NCI-H128 (cell line): ENCODE results near the gene PRXL2A.
"Not testable (repeated sequence)": the region's sequence is repeated elsewhere in the genome, so short reads cannot be mapped to it uniquely, and the experiment has no call there.

Experiments used
- DNase-seq: peaks from one replicate; lab custom pipeline; 2025; ENCODE audit not compliant: unreplicated experiment; lab: John Stamatoyannopoulos, UW

The PRXL2A gene

DNA sequence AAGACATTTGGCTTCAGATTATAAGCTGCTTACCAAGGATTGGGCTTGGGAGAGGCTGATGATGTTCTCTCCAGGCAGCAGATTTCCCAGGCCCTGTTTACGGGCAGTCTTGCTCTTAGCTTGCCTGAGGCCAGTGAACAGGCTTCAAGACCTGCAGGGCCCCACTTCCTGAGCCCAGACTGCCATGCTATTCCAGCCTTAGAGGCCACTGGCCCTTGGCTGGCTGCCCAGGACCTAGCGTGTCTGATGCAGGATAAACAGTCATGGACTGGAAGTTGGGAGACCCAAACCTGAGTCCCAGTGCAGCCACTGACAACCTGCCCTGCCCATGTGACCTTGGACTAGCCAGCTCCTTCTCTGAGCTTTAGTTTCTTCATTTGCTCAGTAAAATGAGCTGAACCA, 2.9 kb downstream of the PRXL2A start:
- no peak for DNase-seq

DNA sequence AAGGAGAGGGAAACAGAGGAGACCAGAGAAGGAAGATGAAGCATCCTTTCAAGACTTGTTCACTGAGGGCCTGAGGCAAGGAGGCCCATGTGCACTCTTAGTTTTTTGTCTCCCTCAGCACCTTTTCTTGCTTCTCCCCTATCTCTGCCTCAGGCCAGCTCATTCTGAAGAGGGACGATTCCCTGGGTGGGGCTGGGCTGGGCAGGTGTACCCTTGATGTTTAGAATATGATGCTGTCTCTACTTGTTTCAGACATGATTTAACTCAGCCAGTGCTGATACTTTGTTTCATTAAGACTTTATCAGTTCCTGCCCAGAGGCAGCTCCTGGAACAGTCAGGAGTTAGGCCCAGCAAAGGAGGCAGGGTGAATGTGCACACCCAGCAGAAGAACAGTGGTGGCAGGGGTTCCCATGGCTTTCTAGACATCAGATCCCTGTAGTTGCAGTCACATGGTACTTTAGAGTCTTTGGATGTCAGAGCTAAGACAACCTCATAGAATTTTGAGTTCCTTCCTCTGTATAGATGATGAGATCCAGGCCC, 3.4 kb downstream of the PRXL2A start:
- DNase-seq: no peak

DNA sequence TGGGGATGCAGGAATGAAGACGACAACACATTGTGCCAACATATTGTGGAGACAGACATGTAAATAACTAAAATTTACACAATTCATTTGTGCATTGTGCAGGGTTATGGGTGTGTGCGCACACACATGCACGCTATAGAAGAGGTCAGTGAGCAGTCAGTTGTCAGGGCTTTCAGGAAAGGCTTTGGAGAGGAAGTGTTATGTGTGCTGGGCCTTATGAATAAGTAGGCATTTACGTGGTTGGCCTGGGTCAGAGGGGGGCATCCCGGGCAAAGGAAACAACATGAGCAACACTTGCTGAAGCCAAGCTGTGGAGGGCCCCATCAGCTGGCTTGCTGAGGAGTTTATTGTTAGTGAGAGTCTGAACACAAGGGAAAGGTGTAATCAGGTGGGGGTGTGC, 4.1 kb downstream of the PRXL2A start:
- no peak for DNase-seq

DNA sequence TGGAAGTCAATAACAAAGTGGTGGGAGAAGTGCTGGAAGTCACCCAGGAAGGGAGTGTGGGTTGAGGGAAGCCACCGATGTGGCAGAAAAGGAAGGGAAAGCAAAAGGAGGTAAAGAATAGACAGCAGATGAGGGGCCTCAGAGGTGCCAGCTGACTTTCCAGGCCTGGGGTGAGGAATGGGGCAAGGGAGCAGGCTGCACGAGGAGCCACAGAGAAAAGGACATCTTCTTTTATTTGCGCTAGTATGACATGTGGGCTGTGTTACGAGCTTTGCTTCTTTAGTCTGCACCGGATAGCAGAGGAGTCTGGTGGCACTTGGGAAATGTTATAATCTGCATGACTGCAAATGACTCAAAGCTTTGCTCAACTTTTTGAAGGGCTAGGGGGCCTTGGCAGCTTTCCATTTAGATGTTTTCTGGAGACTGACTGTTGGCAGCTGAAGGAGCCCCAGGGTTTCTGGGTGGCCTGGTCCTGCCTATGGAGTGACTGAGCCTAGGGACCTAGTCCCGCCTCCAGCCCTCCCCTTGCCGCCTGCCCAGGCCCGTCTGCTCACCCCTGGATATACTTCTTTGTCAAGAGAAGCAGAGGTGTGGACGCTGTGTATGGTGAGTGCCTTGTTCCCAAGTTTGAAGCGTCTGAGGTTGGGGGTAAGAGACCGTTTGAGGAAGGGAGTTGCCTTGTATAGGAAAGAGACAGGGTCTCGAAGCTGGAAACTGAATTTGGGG, 5.1 kb downstream of the PRXL2A start:
- no peak for DNase-seq

DNA sequence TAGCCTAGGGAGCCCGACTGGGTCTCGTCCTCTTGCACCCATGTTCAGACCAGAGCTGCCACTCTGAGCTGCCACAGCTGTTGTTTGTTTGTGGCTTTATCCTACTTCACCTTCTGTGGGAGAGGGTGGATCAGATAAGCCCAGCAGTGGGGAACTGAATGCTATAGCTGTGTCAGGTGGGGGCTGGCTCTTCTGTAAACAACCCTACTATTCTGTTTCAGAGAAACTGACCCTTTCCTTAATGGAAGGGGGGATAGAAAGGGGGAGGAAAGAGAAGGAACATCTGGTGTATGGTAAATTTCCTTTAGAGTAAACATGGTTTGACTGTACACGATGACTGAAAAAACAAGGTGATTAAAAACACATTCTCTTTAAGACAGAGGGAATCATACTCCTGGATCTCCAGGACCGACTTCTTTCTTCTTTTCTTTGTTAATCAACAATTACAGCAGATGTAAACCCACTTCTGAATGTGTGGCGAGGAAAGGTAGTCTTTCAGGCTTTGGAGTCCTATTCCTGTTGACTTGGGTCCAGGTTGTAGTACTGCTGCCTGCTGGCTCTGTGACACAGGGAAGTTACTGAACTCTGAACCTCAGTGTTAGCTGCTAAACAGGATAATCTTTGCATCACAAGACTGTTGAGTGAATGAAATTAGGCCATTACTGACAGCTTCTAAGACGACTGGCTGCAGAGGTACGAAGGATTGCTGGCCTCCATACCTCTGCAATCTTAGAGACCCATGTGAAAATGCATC, 6.0 kb downstream of the PRXL2A start:
- no peak for DNase-seq

DNA sequence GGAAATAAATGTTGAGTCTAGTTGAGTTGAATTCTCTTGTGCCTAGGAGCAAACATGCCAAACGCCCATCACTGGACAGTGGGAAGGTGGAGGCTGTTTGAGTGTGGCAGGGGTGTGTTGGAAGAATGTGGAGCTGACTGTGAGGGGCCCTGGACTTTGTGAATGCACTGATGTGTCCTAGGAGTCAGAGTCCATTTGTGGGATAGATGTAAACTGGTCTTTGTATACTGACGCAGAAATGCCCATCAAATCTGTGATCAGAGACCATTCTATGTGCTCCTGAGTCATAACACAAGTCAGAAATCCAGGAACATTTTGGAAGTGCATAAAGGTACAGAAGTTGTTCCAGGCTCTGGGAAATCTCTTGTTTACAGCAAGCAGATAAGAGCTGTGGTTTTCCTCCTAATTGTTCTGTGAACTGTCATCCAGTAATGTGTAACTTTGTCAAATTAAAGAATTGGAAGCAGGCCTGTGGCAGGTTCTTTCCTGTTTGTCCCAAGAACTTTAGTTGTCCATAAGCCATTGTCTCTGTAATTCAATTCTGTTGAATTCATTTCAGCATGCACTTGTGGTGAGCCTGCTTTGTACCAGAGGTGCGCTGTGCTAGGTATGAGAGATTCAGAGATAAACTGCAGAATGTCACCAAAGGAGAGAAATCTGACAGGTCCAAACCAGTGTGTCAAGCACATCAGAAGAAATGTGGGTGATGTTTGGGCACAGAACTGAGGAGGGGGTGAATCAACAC, 7.6 kb downstream of the PRXL2A start:
- no peak for DNase-seq

DNA sequence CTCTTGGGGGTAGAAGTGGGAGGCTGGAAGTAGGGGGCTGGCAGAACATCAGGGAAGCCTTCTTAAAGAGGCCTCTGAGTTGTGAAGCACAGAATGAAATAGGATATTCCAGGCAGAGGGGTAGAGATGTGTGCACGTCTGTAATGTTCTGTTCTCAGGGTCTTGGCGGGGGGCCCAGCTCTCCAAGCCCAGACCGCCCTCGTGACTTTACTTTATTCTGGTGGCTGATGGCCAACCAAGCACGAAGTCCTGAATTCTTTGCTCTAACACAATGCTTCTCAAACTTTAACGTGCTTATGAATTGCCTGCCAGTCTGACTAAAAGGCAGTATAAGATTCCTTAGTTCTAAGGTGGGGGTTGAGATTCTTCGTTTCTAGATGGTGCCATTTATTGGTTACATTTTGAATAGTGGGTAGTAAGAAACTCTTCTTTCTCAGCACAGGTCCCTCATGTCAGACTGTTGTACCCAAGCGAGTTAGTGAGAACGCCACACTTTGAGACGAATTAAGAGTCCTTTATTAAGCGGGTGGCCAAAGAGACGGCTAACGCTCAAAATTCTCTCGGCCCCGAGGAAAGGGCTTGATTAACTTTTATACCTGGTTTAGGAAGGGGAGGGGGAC, 8.2 kb downstream of the PRXL2A start:
- no peak for DNase-seq

DNA sequence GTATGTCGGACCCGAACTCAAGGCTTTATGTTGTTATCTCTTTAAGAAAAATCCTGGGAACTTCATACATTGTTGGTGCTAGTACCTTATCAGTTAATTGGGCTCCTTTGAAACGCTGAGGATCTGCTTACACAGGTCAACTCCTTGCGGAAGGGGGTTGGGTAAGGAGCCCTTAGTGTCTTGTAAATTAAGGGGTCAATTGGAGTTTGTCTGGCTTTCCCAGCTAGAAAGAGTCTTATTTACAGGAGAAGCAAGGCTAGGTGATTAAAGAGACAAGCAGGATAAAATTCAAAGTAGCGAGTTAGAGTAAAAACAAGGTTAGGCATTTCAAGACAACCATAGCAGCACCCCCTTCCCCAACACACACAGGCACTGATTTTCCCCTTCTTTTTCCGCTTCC, 8.9 kb downstream of the PRXL2A start:
- not testable (repeated sequence) for DNase-seq

DNA sequence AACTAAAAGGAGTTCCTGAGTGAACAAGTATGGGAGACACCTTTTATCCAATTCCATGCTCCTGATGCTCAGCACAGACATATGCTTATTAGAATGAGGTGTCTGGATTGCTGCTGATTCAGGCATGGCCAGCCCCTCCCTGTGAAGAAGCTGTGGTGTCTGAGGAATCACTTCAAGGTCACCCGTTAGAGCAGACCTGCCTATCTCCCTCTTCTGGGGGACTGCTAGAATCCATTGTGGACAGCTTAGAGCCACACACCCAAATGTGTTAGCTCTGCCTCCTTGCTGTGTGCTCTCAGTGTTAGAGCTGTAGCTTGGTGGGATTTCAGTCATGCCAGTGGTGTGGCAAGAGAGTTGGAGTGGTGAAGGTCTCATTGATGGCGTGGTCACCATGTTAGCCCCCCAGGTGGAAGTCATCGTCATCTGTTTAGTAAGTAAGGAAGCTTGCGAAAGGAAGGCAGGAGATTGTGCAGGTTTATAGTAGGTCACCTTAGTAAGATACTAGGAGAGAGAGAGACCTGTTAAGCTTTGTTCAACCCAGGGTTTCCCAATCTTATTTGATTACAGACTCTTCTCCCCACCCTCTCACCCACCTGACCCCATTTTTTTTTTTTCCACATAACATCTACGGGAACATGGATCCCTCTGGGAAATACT, 12.8 kb downstream of the PRXL2A start:
- no peak for DNase-seq

DNA sequence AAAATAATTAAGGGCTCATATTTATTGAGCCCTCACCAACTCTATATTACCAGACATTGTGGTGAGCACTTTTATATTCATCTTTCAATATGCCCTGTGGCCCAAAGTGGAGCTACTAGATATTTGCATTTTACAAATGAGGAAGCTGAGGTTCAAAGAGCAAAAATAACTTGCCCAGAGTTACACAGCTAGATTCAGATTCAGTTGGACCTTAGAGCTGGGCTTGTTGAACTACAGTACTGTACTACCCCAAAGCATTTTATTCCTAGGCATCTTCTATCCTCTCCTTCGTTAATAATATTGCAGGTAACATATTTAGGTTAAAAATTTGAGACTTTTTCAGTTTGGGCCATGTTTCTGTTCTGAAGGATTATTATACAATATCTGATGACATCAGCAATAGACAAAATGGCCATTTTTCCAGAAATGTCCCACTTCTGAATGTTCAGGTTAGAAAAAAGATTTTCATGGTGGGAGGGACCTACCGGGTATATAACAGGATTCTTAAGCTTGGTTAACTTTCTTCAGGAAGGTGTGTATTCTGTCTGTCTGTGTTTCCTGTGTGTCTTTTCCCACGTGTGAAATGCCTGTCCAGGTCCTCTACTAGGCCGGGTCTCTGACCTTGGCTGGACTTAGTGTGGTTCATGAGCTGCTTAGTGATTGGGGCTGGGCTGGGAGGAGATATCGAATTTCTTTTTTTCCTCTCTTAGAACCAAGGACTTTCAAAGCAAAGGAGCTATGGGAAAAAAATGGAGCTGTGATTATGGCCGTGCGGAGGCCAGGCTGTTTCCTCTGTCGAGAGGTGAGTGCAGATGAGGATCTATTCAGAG, 13.6 kb downstream of the PRXL2A start:
- DNase-seq: no peak

DNA sequence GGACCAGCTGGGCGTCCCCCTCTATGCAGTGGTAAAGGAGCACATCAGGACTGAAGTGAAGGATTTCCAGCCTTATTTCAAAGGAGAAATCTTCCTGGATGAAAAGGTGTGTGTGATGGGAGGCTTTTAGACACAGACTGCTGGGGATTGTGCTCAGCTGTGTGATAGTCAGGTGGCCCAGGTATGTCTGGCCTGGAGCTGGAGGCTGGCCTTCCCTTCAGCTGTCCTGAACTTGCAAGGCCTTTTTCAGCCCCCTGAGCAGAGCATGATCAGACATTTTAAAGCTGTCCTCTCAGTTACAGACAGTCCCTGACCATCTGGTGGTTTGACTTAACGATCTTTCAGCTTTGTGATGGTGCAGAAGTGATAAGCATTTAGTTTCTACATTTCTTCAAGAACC, 17.6 kb downstream of the PRXL2A start:
- DNase-seq: no peak

DNA sequence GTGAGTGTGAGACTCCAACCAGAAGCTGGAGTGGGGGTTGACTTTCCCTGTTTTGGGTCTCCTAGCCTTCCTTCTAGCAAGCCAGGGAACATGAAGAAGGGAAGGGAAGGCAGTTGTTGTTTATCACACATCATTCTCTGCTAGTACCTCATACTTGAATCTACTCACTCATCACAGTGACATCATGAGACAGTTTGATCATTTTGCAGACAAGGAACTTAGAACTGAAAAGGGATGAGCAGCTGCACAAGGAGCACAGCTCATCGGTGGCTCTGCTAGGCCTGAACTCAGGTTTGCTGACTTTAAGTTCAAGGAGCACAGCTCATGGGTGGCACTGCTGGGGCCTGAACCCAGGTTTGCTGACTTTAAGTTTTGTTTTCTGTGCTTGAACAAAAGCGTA, 19.2 kb downstream of the PRXL2A start:
- no peak for DNase-seq

DNA sequence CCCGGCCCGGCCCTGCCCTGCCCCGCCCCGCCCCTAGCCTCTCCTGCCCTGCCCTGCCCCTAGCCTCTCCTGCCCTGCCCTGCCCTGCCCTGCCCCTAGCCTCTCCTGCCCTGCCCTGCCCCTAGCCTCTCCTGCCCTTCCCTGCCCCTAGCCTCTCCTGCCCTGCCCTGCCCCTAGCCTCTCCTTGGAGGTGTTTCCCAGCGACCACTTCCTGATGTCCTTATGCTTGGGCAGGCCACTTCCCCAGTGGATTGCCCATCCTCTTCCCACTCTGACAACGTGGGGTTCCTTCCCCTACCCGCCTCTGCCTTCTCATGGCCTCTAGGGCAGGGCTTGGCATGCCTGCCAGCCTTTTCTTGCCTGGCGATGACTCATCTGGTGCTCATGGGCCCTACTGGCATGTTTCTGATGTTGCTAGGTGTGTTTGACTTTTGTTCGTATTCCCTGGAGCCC, 21.2 kb downstream of the PRXL2A start:
- DNase-seq: no peak

DNA sequence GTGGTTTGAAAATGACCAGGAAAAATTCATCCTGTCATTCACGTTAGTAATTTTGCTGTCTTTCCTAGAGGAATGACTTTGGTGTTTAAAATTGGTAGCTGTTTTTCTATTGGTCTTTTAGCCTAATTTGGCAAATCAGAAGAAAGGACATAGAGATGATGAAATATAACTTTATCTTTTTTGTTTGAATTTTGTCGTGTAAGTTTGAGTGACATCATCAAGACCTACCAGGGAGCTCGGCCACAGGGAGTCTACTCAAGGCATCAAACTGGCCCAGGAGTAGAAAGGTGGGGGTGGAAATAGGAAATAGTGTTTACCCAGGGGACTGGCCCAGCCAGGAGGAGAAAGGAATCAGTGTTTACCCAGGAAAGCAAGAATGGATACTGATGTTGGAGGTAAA, 24.8 kb downstream of the PRXL2A start:
- DNase-seq: no peak

DNA sequence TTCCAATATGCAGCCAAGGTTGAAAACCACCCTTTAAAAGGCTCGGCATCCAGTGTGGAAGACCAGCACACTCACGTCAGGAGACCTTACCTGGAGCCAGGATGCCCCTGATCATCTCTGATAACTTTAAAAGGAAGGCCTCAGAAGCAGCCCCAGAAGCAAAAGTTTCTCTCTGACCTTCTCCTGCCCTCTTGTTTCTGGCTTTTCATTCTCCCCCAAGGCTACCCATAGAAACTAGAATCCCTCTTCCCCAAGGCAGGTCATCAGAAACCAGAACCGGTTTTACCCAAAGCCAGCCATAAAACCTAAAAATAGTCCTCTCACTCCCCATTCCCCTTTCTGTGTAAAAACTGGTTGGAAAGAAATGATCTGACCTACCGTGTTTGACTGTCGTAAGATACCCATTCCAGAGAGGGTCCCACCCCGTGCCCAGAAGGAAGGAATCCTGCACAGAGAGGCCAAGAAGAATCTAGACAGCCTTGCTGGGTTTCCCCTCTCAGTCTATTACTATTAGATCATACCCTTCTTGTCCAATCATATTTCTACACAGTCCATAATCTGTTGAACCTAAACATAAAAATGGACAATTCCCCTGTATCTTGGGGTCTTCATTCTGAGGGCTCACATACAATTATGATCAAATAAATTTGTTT, 28.2 kb downstream of the PRXL2A start:
- no peak for DNase-seq

DNA sequence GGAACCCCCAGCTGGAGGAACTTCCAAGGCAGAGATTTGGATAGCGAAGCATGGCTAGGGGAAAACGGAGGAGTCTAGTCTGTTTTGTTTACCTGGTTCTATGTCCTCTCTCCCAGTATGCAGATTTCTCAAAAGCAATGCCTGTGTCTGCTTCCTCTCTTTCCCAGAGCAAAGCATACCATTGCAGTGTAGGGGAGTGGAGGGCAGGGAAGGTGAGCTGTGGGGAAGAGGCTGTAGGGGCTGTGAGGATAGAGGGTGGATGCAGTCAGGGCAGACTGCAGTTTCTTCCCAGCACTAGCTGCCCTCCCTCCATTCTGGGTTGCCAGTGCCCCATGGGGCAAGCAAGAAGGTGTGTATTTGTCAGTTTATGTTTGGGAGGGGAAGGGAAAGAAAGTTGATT, 28.9 kb downstream of the PRXL2A start:
- no peak for DNase-seq

DNA sequence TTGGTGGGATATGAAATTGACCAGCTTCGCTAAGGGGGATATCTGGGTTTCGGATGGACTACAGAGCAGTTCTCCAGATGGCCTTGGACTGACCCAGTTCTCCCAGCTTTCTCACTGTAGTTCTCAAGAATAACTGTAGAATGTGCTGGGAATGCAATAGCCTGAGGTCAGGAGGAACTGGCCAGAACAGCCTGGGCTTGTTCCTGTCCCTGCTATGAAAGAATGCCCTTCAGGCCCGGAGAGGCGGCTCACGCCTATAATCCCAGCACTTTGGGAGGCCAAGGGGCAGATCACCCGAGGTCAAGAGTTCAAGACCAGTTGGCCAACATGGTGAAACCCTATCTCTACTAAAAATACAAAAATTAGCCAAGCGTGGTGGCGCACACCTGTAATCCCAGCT, 33.5 kb downstream of the PRXL2A start:
- DNase-seq: no peak

DNA sequence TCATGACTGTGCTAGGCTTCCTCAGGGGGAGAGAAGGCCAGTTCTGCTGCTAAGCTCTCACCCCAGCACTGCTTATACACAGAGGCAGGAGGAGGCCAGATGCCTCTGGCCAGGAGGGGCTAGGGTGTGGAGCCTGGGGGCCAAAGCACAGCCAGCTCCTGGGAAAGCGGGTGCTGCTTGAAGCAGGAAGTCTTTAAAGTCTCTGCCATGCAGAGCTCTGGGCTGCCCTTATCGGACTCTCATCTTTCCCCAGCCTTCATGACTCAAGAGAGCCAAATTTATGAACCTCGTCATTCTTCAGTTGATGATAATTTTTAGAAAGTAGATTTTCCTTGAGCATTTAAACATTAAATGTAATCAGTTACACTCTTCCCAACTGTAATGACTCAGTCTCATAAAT, 34.5 kb downstream of the PRXL2A start:
- DNase-seq: no peak

DNA sequence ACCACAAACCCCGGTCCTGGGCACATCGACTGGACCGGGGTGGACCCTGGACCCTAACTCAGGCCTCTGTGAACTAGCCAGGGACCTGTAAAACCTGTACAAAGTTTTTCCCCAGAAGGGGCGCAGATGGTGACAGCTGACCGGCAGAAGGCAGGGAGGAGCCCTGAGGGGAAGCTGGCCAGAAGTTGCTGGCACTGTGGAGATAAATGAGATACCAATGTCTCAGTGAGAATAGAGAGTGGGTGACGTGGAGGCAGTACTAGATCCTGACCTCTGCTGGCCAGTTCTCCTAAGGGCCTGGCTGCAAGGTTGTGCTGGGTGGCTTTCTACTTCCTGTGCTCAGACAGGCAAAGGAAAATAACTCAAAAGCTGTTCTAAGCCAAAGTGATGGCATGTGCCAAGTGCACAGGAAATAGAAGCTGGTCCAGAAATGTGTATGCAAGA, 35.2 kb downstream of the PRXL2A start:
- no peak for DNase-seq
